Erythroblast (primary cell): ENCODE results near the gene SYT9.

Experiments used
- GATA1 ChIP-seq: IDR thresholded peaks from 2 replicates; pipeline ENCODE4 v1.6.1; 2011; ENCODE audit warnings: low read depth, mild to moderate bottlenecking, control low read depth, low read length, moderate library complexity
- POLR2A ChIP-seq: IDR thresholded peaks from 2 replicates; pipeline ENCODE4 v1.6.1; 2011; ENCODE audit warnings: mild to moderate bottlenecking, low read length

- TF ChIP-seq POLR2A (no peak), GATA1 (no peak)
Measured at GRCh38 chr11:7421136-7421535, 169.4 kb downstream of the SYT9 start.
